GM12892 (cell line): ENCODE results near the gene TRIM22.

ENCODE experiments used
- POLR2A ChIP-seq: IDR thresholded peaks from 2 replicates; pipeline ENCODE4 v1.6.1; 2011; ENCODE audit warnings: low read depth, low read length, control low read depth
- POLR2AphosphoS5 ChIP-seq: IDR thresholded peaks from 2 replicates; pipeline ENCODE4 v1.6.1; 2011; ENCODE audit warnings: low read depth, low read length, control low read depth

- no peak for TF ChIP-seq POLR2A
- TF ChIP-seq POLR2AphosphoS5: no peak
Observed at GRCh38 chr11:5698281-5698680, 8.7 kb downstream of the TRIM22 start.
